Heart left ventricle (tissue), 16 donors: ENCODE data around the gene WASL. TPM values are rescaled to one million over a fixed set of nuclear protein-coding genes. Genes with fewer than 3 reads are reported as not detected.

Experiments
- ATAC-seq, 4 donors: fragments of 200-7000 bp; cut with Tn5 transposase; one replicate each; pipeline ENCODE4 v1.9.1; 2020 to 2022; ENCODE audit warnings: moderate library complexity in 4 of 4, mild to moderate bottlenecking in 3 of 4, moderate number of reproducible peaks in 1 of 4
- DNase-seq, 5 donors: peaks; one replicate each; pipeline ENCODE4 v3.0.0-alpha.2; 2020
- H3K27ac ChIP-seq, 12 donors: fragments of 200-600 bp; sonication (generic) in 4 of 12; one replicate each; pipeline versions ENCODE4 v1.5.0 to v1.8.0; 2016 to 2022; ENCODE audit warnings: mild to moderate bottlenecking in 2 of 12
- H3K27me3 ChIP-seq, 9 donors: fragments of 200-600 bp; sonication (generic) in 2 of 9; one replicate each; pipeline versions ENCODE4 v1.5.1 to v1.8.0; 2016 to 2022; ENCODE audit warnings: mild to moderate bottlenecking in 3 of 9
- H3K36me3 ChIP-seq, 9 donors: fragments of 200-600 bp; sonication (generic) in 2 of 9; one replicate each; pipeline versions ENCODE4 v1.5.0 to v1.8.0; 2018 to 2022; ENCODE audit warnings: mild to moderate bottlenecking in 2 of 9
- H3K4me1 ChIP-seq, 12 donors: fragments of 200-600 bp; sonication (generic) in 4 of 12; one replicate each; pipeline versions ENCODE4 v1.5.0 to v1.8.0; 2016 to 2022; ENCODE audit warnings: mild to moderate bottlenecking in 3 of 12
- H3K4me3 ChIP-seq, 12 donors: fragments of 200-600 bp; sonication (generic) in 4 of 12; one replicate each; pipeline versions ENCODE4 v1.5.0 to v1.8.0; 2017 to 2022; ENCODE audit warnings: mild to moderate bottlenecking in 9 of 12, moderate library complexity in 4 of 12
- H3K9me3 ChIP-seq, 12 donors: fragments of 200-600 bp; sonication (generic) in 4 of 12; one replicate each; pipeline versions ENCODE4 v1.5.0 to v1.8.0; 2016 to 2022; ENCODE audit warnings: mild to moderate bottlenecking in 1 of 12
- POLR2A ChIP-seq, 2 donors: fragments of 450-650 bp; IDR thresholded peaks; one replicate each; pipeline ENCODE4 v1.6.1; 2017; ENCODE audit warnings: antibody characterized with exemption in 2 of 2, mild to moderate bottlenecking in 2 of 2, moderate library complexity in 2 of 2
- WGBS, 4 donors: extraction: QIAGEN DNeasy Blood & Tissue Kit in 2 of 4; methylation state at CpG; one replicate each; pipeline versions ENCODE4 v1.1.5 to v1.1.7; 2013 to 2018; 5-methylcytosine and 5-hydroxymethylcytosine counted together
- intact Hi-C, 10 donors: fragments of 100-400 bp; cut with DNase I; formaldehyde crosslinking; loops; one replicate each; pipeline versions ENCODE4 v1.11.1 to v1.14.2; 2022
- polyA plus RNA-seq, 2 donors: library from polyadenylated mRNA; stranded (reverse); fragments of 200-250 nt; gene quantifications; one replicate each; pipeline ENCODE4 v1.2.3, GENCODE V29; 2013
- total RNA-seq, 9 donors: library from RNA; depleted of rRNA in 2 of 9; stranded (reverse); fragments of >200 nt in 2 of 9; fragmentation: NEBNext Ultra II Directional in 3 of 9; extraction: Animal tissue kit (Norgen Biotek cat#: 25700) in 3 of 9; gene quantifications; one replicate each; pipeline versions ENCODE4 v1.1.0 to v1.2.4, GENCODE V29; 2016 to 2023
- TF ChIP-seq, protein P1 (sequence below), 12 donors: fragments of 200-600 bp; sonication (generic) in 4 of 12; IDR thresholded peaks; one replicate each; pipeline versions ENCODE4 v1.5.0 to v1.8.0; 2018 to 2022; ENCODE audit warnings: antibody characterized with exemption in 12 of 12, mild to moderate bottlenecking in 5 of 12
- donor health status: ischemic (EF 13 %, LVEDD 7.1; RV severe dilation, severe dysfunction).
- donor health status: healthy with polysubstance abuse.
- donor health status: DM: no; HTN: yes; CAD: no.
- donor health status: DM: no; HTN: no; CAD: no.
- donor health status: ischemic (EF 25% LVEDD 6.9; RV normal size, moderate dysfunction).
- donor health status: ischemic (EF 25% LVEDD 5.7; RV mildly dilated, moderate dysfunction).
- donor health status: healthy.
- donor health status: DM: yes; HTN: yes; CAD: no.
- donor health status: ischemic (EF 35%, LVEDD 5.7; RV mildly dilated, moderate dysfunction).
- donor health status: nonischemic (EF 11% LVEDD 7.7; RV severe dilation, severe dysfunction).
- donor health status: DM: yes; HTN: yes; CAD: no.
- donor health status: PGD.
- donor health status: ischemic (EF 29% LVEDD 5.4; RV normal size, mild dysfunction).
- donor health status: nonischemic (EF 23%, LVEDD 6.1; RV moderate dilation, normal function).

Gene WASL
- total and polyA plus RNA-seq, 11 donors, result 11.2 to 30.3 (median 23.3) TPM

DNA sequence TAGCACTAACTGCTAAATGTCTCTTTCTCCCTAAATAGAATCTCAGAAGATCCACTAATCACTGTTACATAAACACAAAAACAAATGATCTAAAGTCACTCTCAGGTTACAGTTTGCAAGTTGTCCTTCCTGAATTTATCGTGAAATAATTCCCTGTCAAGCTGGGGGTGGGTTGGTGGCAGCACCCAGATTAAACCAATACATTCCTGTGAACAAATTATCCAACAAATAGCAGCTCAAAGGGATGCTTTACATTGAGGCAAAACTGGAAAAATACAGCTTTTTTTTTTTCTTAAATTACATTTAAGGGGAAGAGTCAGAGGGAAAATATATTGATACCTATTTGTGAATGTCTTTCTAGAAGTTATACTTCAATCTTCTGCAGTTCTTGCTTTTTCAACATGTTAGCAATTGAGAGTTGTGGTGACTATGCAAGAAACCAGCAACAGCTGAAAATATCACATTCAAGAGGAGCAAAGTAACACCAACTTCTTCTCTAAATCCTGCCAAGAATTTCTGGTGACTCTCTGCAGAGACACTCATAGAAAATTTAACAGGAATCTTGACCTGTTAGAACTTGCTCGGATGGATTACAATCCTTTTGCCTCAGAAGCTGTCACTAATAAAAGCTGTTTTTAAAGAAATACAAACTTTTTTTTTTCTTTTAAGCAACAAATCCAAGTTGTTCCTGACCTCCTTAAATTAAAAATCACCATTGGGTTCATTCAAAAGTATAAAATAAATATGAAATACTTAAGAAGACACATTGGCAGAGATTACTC, 74.2 kb downstream of the WASL start:
- ATAC-seq (no peak), DNase-seq (no peak)
- intact Hi-C loops, result loop anchor here in 2 of 10 donors (5.0 kb wide), 2 partner anchors 32 to 37 kb away; no protein-coding TSS in a partner anchor
- Histone ChIP-seq H3K27ac (peak overlapping the region in 7 of 12 donors; percentile 6 to 61 (median 37)), H3K36me3 (peaks cover 0 to 5% (median 0%) of the 10 kb centered on the region in 9 donors), H3K9me3 (no peaks in the 10 kb centered on the region), H3K4me1 (peaks cover 0 to 54% (median 15%) of the 10 kb centered on the region in 12 donors), H3K4me3 (no peak overlapping the region), H3K27me3 (no peaks in the 10 kb centered on the region)
- TF ChIP-seq, protein P1, sequence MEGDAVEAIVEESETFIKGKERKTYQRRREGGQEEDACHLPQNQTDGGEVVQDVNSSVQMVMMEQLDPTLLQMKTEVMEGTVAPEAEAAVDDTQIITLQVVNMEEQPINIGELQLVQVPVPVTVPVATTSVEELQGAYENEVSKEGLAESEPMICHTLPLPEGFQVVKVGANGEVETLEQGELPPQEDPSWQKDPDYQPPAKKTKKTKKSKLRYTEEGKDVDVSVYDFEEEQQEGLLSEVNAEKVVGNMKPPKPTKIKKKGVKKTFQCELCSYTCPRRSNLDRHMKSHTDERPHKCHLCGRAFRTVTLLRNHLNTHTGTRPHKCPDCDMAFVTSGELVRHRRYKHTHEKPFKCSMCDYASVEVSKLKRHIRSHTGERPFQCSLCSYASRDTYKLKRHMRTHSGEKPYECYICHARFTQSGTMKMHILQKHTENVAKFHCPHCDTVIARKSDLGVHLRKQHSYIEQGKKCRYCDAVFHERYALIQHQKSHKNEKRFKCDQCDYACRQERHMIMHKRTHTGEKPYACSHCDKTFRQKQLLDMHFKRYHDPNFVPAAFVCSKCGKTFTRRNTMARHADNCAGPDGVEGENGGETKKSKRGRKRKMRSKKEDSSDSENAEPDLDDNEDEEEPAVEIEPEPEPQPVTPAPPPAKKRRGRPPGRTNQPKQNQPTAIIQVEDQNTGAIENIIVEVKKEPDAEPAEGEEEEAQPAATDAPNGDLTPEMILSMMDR (IDR thresholded peaks at IDR 0.05), result no peak
- TF ChIP-seq POLR2A (IDR thresholded peaks at IDR 0.05), result no peak
- 26 to 44% (median 35%) methylated on average over 2 of the region's 2 CpGs for WGBS, 4 donors

DNA sequence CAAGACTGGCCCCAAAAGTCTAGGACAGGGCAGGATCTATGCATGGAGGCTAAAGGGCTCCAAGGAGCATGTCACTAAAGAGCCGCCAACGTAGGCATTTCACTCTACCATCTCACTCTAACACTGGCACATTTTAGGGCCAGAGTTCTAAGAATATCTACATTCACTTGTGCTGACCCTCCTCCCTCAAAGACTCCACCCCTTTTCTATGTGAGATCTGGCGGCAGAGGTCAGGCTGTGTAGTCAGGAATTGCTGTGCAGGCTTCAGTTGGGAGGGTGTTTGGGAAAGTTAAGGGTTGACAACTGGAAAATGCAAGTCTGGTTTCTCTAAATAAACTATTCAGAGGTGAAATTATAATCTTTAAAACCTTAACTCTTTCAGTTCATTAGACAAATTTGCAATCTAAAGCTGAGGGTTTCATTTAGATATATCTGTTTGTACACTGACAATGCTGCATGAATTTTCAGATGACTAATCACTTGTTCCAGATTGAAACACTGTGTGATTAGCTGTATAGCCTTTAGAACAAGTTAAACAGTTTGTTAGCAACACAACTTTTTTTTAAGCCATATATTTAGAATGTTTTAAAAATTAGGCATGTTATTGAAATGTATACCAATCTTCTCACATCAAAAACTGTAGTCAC, 74.9 kb downstream of the WASL start:
- no peaks in the 10 kb centered on the region for H3K27me3 ChIP-seq
- intact Hi-C loops, result no loop called here
- no peak for TF ChIP-seq POLR2A (IDR thresholded peaks at IDR 0.05)
- TF ChIP-seq, protein P1 (IDR thresholded peaks at IDR 0.05), result no peak
- peak overlapping the region in 7 of 12 donors; percentile 2 to 61 (median 37) for H3K27ac ChIP-seq
- peaks cover 0 to 2% (median 0%) of the 10 kb centered on the region in 9 donors for H3K36me3 ChIP-seq
- ATAC-seq (peak; percentile 14 to 51 (median 37)), DNase-seq (no peak)
- H3K4me3 ChIP-seq, result no peak overlapping the region
- WGBS, 4 donors, result 44 to 54% (median 53%) methylated on average over 3 of the region's 3 CpGs
- H3K4me1 ChIP-seq, result peaks cover 0 to 50% (median 12%) of the 10 kb centered on the region in 12 donors
- H3K9me3 ChIP-seq, result no peaks in the 10 kb centered on the region

DNA sequence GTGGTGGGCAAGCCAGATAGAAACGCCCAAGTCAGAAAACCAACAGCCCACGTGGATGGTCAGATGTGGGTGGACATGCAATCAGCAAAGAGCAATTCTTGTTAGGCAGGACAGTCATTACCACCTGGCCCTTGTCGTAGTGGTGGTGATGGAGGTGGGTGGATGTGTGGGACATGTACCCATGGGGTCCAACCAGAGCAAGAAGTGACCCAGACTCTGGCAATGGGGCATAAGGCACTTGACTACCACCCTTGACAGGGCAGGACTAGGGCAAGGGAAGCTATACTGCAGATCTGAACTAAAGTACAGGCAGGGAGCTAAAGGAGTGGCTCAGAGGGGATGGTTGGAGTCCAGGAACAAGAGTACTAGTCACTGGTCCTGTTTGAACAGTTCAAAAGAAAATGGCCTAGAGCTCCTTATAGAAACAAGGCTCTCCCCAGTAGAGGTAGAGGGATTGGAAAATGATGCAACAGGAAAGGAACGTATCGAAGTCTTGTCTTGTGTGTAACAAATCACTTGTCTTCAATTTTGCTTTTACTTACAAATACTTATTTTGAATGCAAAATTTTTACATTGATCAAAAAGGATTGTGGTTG, 75.6 kb downstream of the WASL start:
- H3K27me3 ChIP-seq, result no peaks in the 10 kb centered on the region
- no peak for TF ChIP-seq POLR2A (IDR thresholded peaks at IDR 0.05)
- TF ChIP-seq, protein P1 (IDR thresholded peaks at IDR 0.05), result no peak
- H3K4me3 ChIP-seq, result no peak overlapping the region
- peaks cover 0 to 46% (median 11%) of the 10 kb centered on the region in 12 donors for H3K4me1 ChIP-seq
- intact Hi-C loops, result no loop called here
- H3K36me3 ChIP-seq, result peaks cover 0 to 2% (median 0%) of the 10 kb centered on the region in 9 donors
- DNase-seq (no peak), ATAC-seq (peak in 3 of 4 donors; percentile 3 to 37 (median 11))
- H3K27ac ChIP-seq, result peak overlapping the region in 7 of 12 donors; percentile 2 to 61 (median 34)
- no peaks in the 10 kb centered on the region for H3K9me3 ChIP-seq
- 87 to 91% (median 89%) methylated on average over 5 of the region's 5 CpGs for whole genome bisulfite sequencing, 4 donors

DNA sequence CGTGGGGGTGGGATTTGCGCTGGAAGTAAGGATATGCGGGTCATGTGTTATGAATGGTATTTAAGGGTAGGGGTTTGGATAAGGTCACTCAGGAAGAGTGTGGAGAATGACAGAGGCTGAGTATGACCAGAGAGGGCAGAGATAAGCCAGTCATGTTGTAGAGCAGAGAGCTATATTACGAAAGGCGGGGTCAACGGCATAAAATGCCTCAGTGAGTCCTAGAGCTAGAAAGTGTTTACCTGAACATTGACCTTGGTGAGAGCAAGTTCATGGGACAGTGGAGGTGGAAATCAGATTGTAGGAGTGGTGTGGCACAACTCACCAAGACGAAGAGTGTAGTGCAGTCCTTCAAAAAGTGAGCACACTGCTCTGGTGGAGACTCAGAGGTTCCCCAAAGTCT, 79.3 kb downstream of the WASL start:
- Histone ChIP-seq H3K4me1 (peaks cover 0 to 36% (median 9%) of the 10 kb centered on the region in 12 donors), H3K9me3 (no peaks in the 10 kb centered on the region), H3K4me3 (no peak overlapping the region), H3K27me3 (no peaks in the 10 kb centered on the region), H3K36me3 (peaks cover 0 to 25% (median 0%) of the 10 kb centered on the region in 9 donors), H3K27ac (peak overlapping the region in 2 of 12 donors; percentile 17 to 32)
- ATAC-seq (peak in 3 of 4 donors; percentile 3 to 35 (median 21)), DNase-seq (no peak)
- intact Hi-C loops, result no loop called here
- TF ChIP-seq, protein P1 (IDR thresholded peaks at IDR 0.05), result no peak
- no peak for TF ChIP-seq POLR2A (IDR thresholded peaks at IDR 0.05)
- WGBS, 4 donors, result 59 to 70% (median 63%) methylated on average over 7 of the region's 7 CpGs
